Peyer's patch (tissue), 4 donors: ENCODE results near the gene MFN2. TPM values are rescaled to one million over a fixed set of nuclear protein-coding genes. Genes with fewer than 3 reads are reported as not detected.

Experiments used
- DNase-seq, 3 donors: peaks; one replicate each; pipeline ENCODE4 v3.0.0-alpha.2; 2017 to 2019
- H3K27ac ChIP-seq, 4 donors: fragments of 200-600 bp; sonication (generic); one replicate each; pipeline ENCODE4 v1.5.1; 2016 to 2019
- H3K27me3 ChIP-seq, 2 donors: fragments of 200-600 bp; sonication (generic); one replicate each; pipeline ENCODE4 v1.5.1; 2019
- H3K36me3 ChIP-seq, 3 donors: fragments of 200-600 bp; sonication (generic); one replicate each; pipeline ENCODE4 v1.5.1; 2016 to 2019
- H3K4me1 ChIP-seq, 4 donors: fragments of 200-600 bp; sonication (generic); one replicate each; pipeline ENCODE4 v1.5.1; 2016 to 2019
- H3K4me3 ChIP-seq, 4 donors: fragments of 200-600 bp; sonication (generic); 1 replicate in 3 of 4; 2 replicates in 1 of 4; pipeline ENCODE4 v1.5.1; 2016 to 2019; ENCODE audit warnings: mild to moderate bottlenecking in 1 of 4
- H3K9me3 ChIP-seq, 4 donors: fragments of 200-600 bp; sonication (generic); one replicate each; pipeline ENCODE4 v1.5.1; 2016 to 2019; ENCODE audit warnings: mild to moderate bottlenecking in 1 of 4
- CTCF ChIP-seq, 6 experiments: fragments of 450-650 bp in 4 of 6; fragments of 200-600 bp in 2 of 6; sonication (generic) in 1 of 6; IDR thresholded peaks; one replicate each; pipeline ENCODE4 v1.5.1; 2017 to 2019; ENCODE audit warnings: antibody characterized with exemption in 6 of 6, mild to moderate bottlenecking in 3 of 6, moderate library complexity in 1 of 6
- POLR2A ChIP-seq, 2 donors: fragments of 450-650 bp; IDR thresholded peaks; one replicate each; pipeline ENCODE4 v1.5.1; 2017; ENCODE audit warnings: antibody characterized with exemption in 2 of 2, mild to moderate bottlenecking in 2 of 2, moderate library complexity in 2 of 2
- total RNA-seq, 4 donors: library from RNA; depleted of rRNA; stranded (reverse); fragments of >200 nt; gene quantifications; one replicate each; pipeline ENCODE4 v1.1.0, GENCODE V29; 2016

Gene MFN2
- total RNA-seq, 4 donors from 2014 or later = 54.5 to 101 (median 94.9) TPM

- TF ChIP-seq CTCF (IDR thresholded peaks at IDR 0.05) (no peak), POLR2A (IDR thresholded peaks at IDR 0.05) (no peak)
- H3K36me3 ChIP-seq = peaks cover 0 to 60% (median 0%) of the 10 kb centered on the region in 3 donors
These were observed 22.8 kb upstream of the MFN2 start for GRCh38 chr1:11957398-11957797.

GRCh38 chr1:11957897-11958296 is 22.3 kb upstream of the MFN2 start:
- Histone ChIP-seq H3K4me3 (no peak overlapping the region), H3K27me3 (no peaks in the 10 kb centered on the region), H3K36me3 (peaks cover 0 to 56% (median 0%) of the 10 kb centered on the region in 3 donors), H3K4me1 (peaks cover 0 to 7% (median 0%) of the 10 kb centered on the region in 4 donors), H3K9me3 (no peaks in the 10 kb centered on the region), H3K27ac (no peak overlapping the region)
- no peak for TF ChIP-seq POLR2A (IDR thresholded peaks at IDR 0.05)
- TF ChIP-seq CTCF (IDR thresholded peaks at IDR 0.05) = no peak
- no peak for DNase-seq

More at GRCh38 chr1:11957398-11957797, 22.8 kb upstream of the MFN2 start:
- no peak overlapping the region for H3K27ac ChIP-seq
- DNase-seq = no peak
- H3K4me3 ChIP-seq = no peak overlapping the region
- H3K27me3 ChIP-seq = no peaks in the 10 kb centered on the region
- peaks cover 0 to 7% (median 0%) of the 10 kb centered on the region in 4 donors for H3K4me1 ChIP-seq
- no peaks in the 10 kb centered on the region for H3K9me3 ChIP-seq

GRCh38 chr1:11960276-11960675 is 20.0 kb upstream of the MFN2 start:
- peaks cover 0 to 68% (median 0%) of the 10 kb centered on the region in 3 donors for H3K36me3 ChIP-seq
- H3K27ac ChIP-seq = peak overlapping the region in 3 of 4 donors; percentile 40 to 70 (median 66)
- no peaks in the 10 kb centered on the region for H3K27me3 ChIP-seq
- H3K4me3 ChIP-seq = no peak overlapping the region
- DNase-seq = no peak
- no peaks in the 10 kb centered on the region for H3K9me3 ChIP-seq
- TF ChIP-seq POLR2A (IDR thresholded peaks at IDR 0.05) (no peak), CTCF (IDR thresholded peaks at IDR 0.05) (no peak)
- H3K4me1 ChIP-seq = peaks cover 0 to 7% (median 0%) of the 10 kb centered on the region in 4 donors

GRCh38 chr1:11960715-11961114 is 19.5 kb upstream of the MFN2 start:
- Histone ChIP-seq H3K27ac (peak overlapping the region in 3 of 4 donors; percentile 40 to 70 (median 66)), H3K36me3 (peaks cover 0 to 68% (median 0%) of the 10 kb centered on the region in 3 donors)

GRCh38 chr1:11961230-11961629 is 19.0 kb upstream of the MFN2 start:
- Histone ChIP-seq H3K36me3 (peaks cover 0 to 68% (median 0%) of the 10 kb centered on the region in 3 donors), H3K27me3 (no peaks in the 10 kb centered on the region), H3K4me1 (peaks cover 0 to 7% (median 0%) of the 10 kb centered on the region in 4 donors), H3K9me3 (no peaks in the 10 kb centered on the region), H3K4me3 (no peak overlapping the region), H3K27ac (peak overlapping the region in 3 of 4 donors; percentile 40 to 70 (median 66))
- no peak for DNase-seq
- TF ChIP-seq CTCF (IDR thresholded peaks at IDR 0.05) (no peak), POLR2A (IDR thresholded peaks at IDR 0.05) (no peak)

More at GRCh38 chr1:11960715-11961114, 19.5 kb upstream of the MFN2 start:
- no peak for DNase-seq
- no peak for TF ChIP-seq POLR2A (IDR thresholded peaks at IDR 0.05)
- no peak for TF ChIP-seq CTCF (IDR thresholded peaks at IDR 0.05)
- Histone ChIP-seq H3K4me3 (no peak overlapping the region), H3K9me3 (no peaks in the 10 kb centered on the region), H3K27me3 (no peaks in the 10 kb centered on the region), H3K4me1 (peaks cover 0 to 7% (median 0%) of the 10 kb centered on the region in 4 donors)
